Right lobe of liver (tissue), 6 donors: ENCODE data around the gene NOL11. TPM values are rescaled to one million over a fixed set of nuclear protein-coding genes. Genes with fewer than 3 reads are reported as not detected.

ENCODE experiments used
- ATAC-seq, 4 donors: fragments of 200-7000 bp; cut with Tn5 transposase; one replicate each; pipeline ENCODE4 v1.9.1; 2020; ENCODE audit warnings: mild to moderate bottlenecking in 4 of 4, moderate library complexity in 4 of 4
- DNase-seq, 3 donors: peaks; one replicate each; pipeline ENCODE4 v3.0.0-alpha.2; 2020
- H3K27ac ChIP-seq, 3 donors: fragments of 200-600 bp; one replicate each; pipeline ENCODE4 v1.8.0; 2022
- H3K27me3 ChIP-seq, 2 donors: fragments of 200-600 bp; one replicate each; pipeline ENCODE4 v1.8.0; 2022
- H3K36me3 ChIP-seq, 4 donors: fragments of 200-600 bp; sonication (generic) in 1 of 4; one replicate each; pipeline versions ENCODE4 v1.5.1 to v1.8.0; 2017 to 2022; ENCODE audit warnings: control low read depth in 1 of 4
- H3K4me1 ChIP-seq, 4 donors: fragments of 200-600 bp; sonication (generic) in 1 of 4; one replicate each; pipeline versions ENCODE4 v1.5.1 to v1.8.0; 2017 to 2022; ENCODE audit warnings: control low read depth in 1 of 4
- H3K4me3 ChIP-seq, 3 donors: fragments of 200-600 bp; one replicate each; pipeline ENCODE4 v1.8.0; 2022
- H3K9me3 ChIP-seq, 4 donors: fragments of 200-600 bp; sonication (generic) in 1 of 4; one replicate each; pipeline versions ENCODE4 v1.5.1 to v1.8.0; 2017 to 2022; ENCODE audit warnings: control low read depth in 1 of 4
- POLR2A ChIP-seq: fragments of 450-650 bp; IDR thresholded peaks from one replicate; pipeline ENCODE4 v1.6.1; 2017; ENCODE audit warnings: antibody characterized with exemption, mild to moderate bottlenecking
- WGBS: methylation state at CpG from one replicate; pipeline ENCODE4 v1.1.6; 2018; ENCODE audit warnings: low coverage, low lambda C conversion rate; ENCODE audit not compliant: insufficient coverage; ENCODE audit errors: missing lambda C conversion rate; 5-methylcytosine and 5-hydroxymethylcytosine counted together
- intact Hi-C, 2 donors: fragments of 100-400 bp; cut with DNase I; formaldehyde crosslinking; loops; one replicate each; pipeline versions ENCODE4 v1.11.2 to v1.14.1; 2022
- total RNA-seq, 6 experiments: library from RNA; depleted of rRNA in 2 of 6; stranded (reverse); fragments of >200 nt in 2 of 6; fragmentation: NEBNext Ultra II Directional in 3 of 6; extraction: Animal tissue kit (Norgen Biotek cat#: 25700) in 3 of 6; gene quantifications; one replicate each; pipeline versions ENCODE4 v1.1.0 to v1.2.4, GENCODE V29; 2016 to 2023
- TF ChIP-seq, protein P1 (sequence below), 4 donors: fragments of 200-600 bp in 3 of 4; fragments of 450-650 bp in 1 of 4; IDR thresholded peaks; one replicate each; pipeline versions ENCODE4 v1.5.1 to v1.8.0; 2016 to 2022; ENCODE audit warnings: antibody characterized with exemption in 4 of 4, mild to moderate bottlenecking in 2 of 4
- donor health status: DM: no; HTN: yes; CAD: no.
- donor health status: DM: no; HTN: no; CAD: no.
- donor health status: DM: no; HTN: no; CAD: no.
- donor health status: DM: no; HTN: yes; CAD: no.
- donor health status: DM: no; HTN: yes; CAD: no.

The NOL11 gene
- total RNA-seq, 6 experiments from 2014 or later, result 15.8 to 22.1 (median 19.5) TPM

DNA sequence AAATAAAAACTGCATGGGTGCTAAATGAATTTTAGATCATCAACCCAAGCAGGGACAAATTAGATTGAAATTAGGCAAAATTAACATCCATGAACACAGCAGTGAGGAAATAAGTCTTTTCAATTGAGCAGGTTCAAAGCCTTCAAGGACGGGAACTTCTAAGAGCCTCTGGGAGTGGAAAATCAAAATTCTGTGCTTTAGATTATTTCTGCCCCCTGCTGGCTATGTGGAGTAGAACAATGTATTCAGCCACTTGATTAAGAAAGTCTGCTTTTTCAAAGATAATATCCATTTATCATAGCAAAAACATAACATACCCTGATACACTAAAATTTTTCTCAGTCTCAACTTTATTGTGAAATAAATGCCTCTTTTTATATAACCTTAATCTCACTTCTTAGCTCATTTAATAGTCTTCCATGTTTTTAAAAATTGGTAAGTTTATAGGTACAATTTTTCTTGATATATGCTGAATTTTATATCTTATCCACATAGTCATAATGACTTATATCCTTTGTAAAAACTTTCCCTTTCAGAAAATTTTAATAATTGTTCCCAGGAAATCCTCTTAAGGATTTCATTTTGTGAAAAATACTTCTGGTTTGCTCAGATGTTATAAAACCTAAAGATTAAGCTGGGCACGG is 28.1 kb upstream of the NOL11 start:
- TF ChIP-seq POLR2A, result no peak
- TF ChIP-seq, protein P1, sequence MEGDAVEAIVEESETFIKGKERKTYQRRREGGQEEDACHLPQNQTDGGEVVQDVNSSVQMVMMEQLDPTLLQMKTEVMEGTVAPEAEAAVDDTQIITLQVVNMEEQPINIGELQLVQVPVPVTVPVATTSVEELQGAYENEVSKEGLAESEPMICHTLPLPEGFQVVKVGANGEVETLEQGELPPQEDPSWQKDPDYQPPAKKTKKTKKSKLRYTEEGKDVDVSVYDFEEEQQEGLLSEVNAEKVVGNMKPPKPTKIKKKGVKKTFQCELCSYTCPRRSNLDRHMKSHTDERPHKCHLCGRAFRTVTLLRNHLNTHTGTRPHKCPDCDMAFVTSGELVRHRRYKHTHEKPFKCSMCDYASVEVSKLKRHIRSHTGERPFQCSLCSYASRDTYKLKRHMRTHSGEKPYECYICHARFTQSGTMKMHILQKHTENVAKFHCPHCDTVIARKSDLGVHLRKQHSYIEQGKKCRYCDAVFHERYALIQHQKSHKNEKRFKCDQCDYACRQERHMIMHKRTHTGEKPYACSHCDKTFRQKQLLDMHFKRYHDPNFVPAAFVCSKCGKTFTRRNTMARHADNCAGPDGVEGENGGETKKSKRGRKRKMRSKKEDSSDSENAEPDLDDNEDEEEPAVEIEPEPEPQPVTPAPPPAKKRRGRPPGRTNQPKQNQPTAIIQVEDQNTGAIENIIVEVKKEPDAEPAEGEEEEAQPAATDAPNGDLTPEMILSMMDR (IDR thresholded peaks at IDR 0.05), result peak; percentile 76 to 85 (median 82)
- no peaks in the 10 kb centered on the region for H3K36me3 ChIP-seq
- intact Hi-C loops, result loop anchor here in 1 of 2 donors (10.0 kb wide), 1 partner anchor 315 kb away; the partner anchor contains the start of gene PITPNC1
- H3K4me1 ChIP-seq, result no peaks in the 10 kb centered on the region
- WGBS, result 0% methylated on average over 1 of the region's 2 CpGs
- no peaks in the 10 kb centered on the region for H3K27me3 ChIP-seq
- ATAC-seq (peak; percentile 75 to 88 (median 81)), DNase-seq (peak in 1 of 3 donors; percentile 51)
- H3K4me3 ChIP-seq, result no peak overlapping the region
- no peaks in the 10 kb centered on the region for H3K9me3 ChIP-seq
- H3K27ac ChIP-seq, result no peak overlapping the region

DNA sequence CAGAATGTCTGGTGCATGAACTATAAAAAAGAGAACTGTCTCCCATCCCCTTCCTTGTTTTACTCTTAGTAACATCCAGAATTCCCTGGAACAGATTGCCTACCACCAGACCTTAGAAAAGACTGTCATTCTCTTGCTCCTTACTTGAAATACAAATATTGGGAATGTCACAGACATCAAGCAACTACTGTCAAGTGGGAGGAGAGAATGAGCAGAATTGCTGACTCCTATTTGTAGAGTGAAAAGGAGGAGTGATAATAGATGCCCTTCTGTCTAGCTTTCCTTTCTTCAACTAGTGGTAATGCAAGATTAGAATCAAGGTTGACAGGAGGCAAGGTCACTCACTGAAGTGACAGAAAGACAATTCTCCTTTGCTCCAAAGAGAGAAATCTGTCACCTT is 23.9 kb upstream of the NOL11 start:
- TF ChIP-seq, protein P1 (IDR thresholded peaks at IDR 0.05), result no peak
- no peak for TF ChIP-seq POLR2A
- no peak overlapping the region for H3K27ac ChIP-seq
- H3K4me3 ChIP-seq, result no peak overlapping the region
- DNase-seq, result no peak
- no peaks in the 10 kb centered on the region for H3K27me3 ChIP-seq
- intact Hi-C loops, result loop anchor here in 1 of 2 donors (10.0 kb wide), 1 partner anchor 319 kb away; the partner anchor contains the start of gene PITPNC1
- ATAC-seq, result no peak
- no peaks in the 10 kb centered on the region for H3K9me3 ChIP-seq
- H3K4me1 ChIP-seq, result no peaks in the 10 kb centered on the region
- no peaks in the 10 kb centered on the region for H3K36me3 ChIP-seq

DNA sequence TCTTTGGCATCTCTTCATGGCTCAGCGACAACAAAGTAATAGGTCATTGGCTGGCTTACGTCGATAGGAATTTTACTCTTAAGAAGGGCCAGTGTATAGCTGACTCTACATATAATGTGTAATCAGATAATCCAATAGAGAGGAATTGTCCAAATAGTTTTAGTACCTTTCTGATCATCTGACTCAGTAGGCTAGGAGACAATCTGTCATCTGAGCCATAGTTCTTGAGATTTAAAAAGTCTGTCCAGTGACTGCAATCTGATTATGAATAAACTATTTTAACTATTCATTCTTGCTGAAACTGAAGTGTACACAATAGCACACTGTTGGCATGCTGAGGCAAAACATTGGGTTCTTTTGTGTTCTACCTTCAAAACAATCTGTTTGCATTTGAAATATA is 21.4 kb upstream of the NOL11 start:
- intact Hi-C loops, result loop anchor here in 1 of 2 donors (10.0 kb wide), 1 partner anchor 322 kb away; the partner anchor contains the start of gene PITPNC1
- Histone ChIP-seq H3K36me3 (no peaks in the 10 kb centered on the region), H3K27me3 (no peaks in the 10 kb centered on the region), H3K27ac (no peak overlapping the region), H3K9me3 (no peaks in the 10 kb centered on the region), H3K4me1 (no peaks in the 10 kb centered on the region), H3K4me3 (no peak overlapping the region)
- DNase-seq (no peak), ATAC-seq (no peak)
- TF ChIP-seq, protein P1 (IDR thresholded peaks at IDR 0.05), result no peak
- no peak for TF ChIP-seq POLR2A
- WGBS, result 84% methylated on average over 3 of the region's 3 CpGs

DNA sequence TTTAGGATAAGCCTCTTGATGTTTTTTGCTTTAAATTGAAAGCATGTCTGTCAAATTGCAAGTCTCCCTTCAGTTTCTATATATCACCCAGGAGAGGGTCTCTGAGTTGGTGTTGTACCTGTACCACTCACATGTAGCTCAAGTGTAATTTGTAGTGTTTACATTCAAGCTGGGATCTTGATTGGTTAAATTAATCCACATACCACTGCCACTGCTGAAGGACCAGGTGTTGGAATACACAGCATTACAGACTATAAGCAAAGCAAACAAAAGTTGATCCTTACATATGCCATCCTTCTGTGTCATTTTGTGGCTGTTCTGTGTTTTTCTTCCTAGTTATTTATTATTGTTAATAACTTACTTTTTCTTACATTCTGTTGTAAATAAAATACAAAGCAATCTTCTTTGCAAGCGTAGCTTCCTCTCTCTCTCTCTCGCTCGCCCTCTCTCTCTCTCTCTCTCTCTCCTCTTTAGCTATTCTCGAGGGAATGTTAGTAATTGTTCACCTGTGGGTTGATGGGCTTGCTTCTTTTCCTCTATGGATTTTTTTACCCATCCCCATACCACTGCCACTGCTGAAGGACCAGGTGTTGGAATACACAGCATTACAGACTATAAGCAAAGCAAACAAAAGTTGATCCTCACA is 20.8 kb upstream of the NOL11 start:
- DNase-seq (no peak), ATAC-seq (no peak)
- no peak overlapping the region for H3K4me3 ChIP-seq
- H3K27ac ChIP-seq, result no peak overlapping the region
- no peaks in the 10 kb centered on the region for H3K36me3 ChIP-seq
- 89% methylated on average over 4 of the region's 4 CpGs for WGBS
- intact Hi-C loops, result loop anchor here in 1 of 2 donors (10.0 kb wide), 1 partner anchor 322 kb away; the partner anchor contains the start of gene PITPNC1
- H3K4me1 ChIP-seq, result no peaks in the 10 kb centered on the region
- H3K27me3 ChIP-seq, result no peaks in the 10 kb centered on the region
- no peaks in the 10 kb centered on the region for H3K9me3 ChIP-seq
- TF ChIP-seq, protein P1 (IDR thresholded peaks at IDR 0.05), result no peak
- TF ChIP-seq POLR2A, result no peak
